B cell (primary cell): ENCODE data around the gene SPECC1L. TPM values are rescaled to one million over a fixed set of nuclear protein-coding genes. Genes with fewer than 3 reads are reported as not detected.

Source experiments
- ATAC-seq: fragments of 200-7000 bp; cut with Tn5 transposase; one replicate; pipeline ENCODE4 v1.10.0; 2021; ENCODE audit warnings: low read depth, mild to moderate bottlenecking, moderate number of reproducible peaks, moderate library complexity
- CTCF ChIA-PET: fragments of 350-600 bp; sonication (Branson Sonifier 250); formaldehyde crosslinking; loops from one replicate; lab custom pipeline; 2021; ENCODE audit warnings: antibody characterized with exemption, inconsistent platforms; lab: Charles Lee
- POLR2A ChIA-PET: fragments of 350-600 bp; sonication (Branson Sonifier 250); formaldehyde crosslinking; loops from one replicate; lab custom pipeline; 2021; ENCODE audit warnings: antibody characterized with exemption; lab: Charles Lee
- DNase-seq: peaks from one replicate; pipeline ENCODE4 v3.0.0; 2013
- H2AFZ ChIP-seq: 2 replicates; pipeline ENCODE4 v1.6.1; 2012; ENCODE audit warnings: mild to moderate bottlenecking, low read depth, low read length; ENCODE audit not compliant: insufficient read depth, poor library complexity, severe bottlenecking
- H3K27ac ChIP-seq, 2 donors: 1 replicate in 1 of 2; 2 replicates in 1 of 2; pipeline ENCODE4 v1.5.1; 2012 to 2013; ENCODE audit warnings: low read length in 2 of 2, mild to moderate bottlenecking in 2 of 2, moderate library complexity in 1 of 2
- H3K27me3 ChIP-seq, 4 experiments: fragments of 200-600 bp in 1 of 4; sonication (generic) in 1 of 4; replicated peaks in 1 of 4; 1 replicate in 2 of 4; 2 replicates in 2 of 4; pipeline versions ENCODE4 v1.6.1 to v1.7.0; 2013 to 2016; ENCODE audit warnings: low read length in 3 of 4, mild to moderate bottlenecking in 2 of 4, mixed read lengths in 1 of 4, moderate library complexity in 1 of 4; ENCODE audit not compliant: insufficient read depth in 4 of 4, control insufficient read depth in 3 of 4; ENCODE audit errors: control extremely low read depth in 1 of 4
- H3K36me3 ChIP-seq, 2 experiments: replicated peaks in 1 of 2; 1 replicate in 1 of 2; 2 replicates in 1 of 2; pipeline versions ENCODE4 v1.6.1 to v1.7.1; 2013; ENCODE audit warnings: low read length in 1 of 2; ENCODE audit not compliant: insufficient read depth in 2 of 2, control insufficient read depth in 1 of 2; ENCODE audit errors: control extremely low read depth in 1 of 2, extremely low read depth in 1 of 2
- H3K4me1 ChIP-seq, 2 donors: fragments of 200-600 bp in 1 of 2; sonication (generic) in 1 of 2; 1 replicate in 1 of 2; 2 replicates in 1 of 2; pipeline versions ENCODE4 v1.5.1 to v1.6.1; 2013 to 2017; ENCODE audit warnings: low read length in 2 of 2; ENCODE audit not compliant: control insufficient read depth in 2 of 2, insufficient read depth in 2 of 2
- H3K4me2 ChIP-seq: replicated peaks from 2 replicates; pipeline ENCODE3; 2012; ENCODE audit warnings: mild to moderate bottlenecking, low read depth, low read length; ENCODE audit not compliant: poor library complexity, severe bottlenecking
- H3K4me3 ChIP-seq, 5 experiments: fragments of 200-600 bp in 1 of 5; sonication (generic) in 1 of 5; 1 replicate in 3 of 5; 2 replicates in 2 of 5; pipeline versions ENCODE4 v1.5.1 to v1.7.0; 2011 to 2016; ENCODE audit warnings: low read length in 4 of 5, mild to moderate bottlenecking in 4 of 5, low read depth in 2 of 5, control low read depth in 1 of 5, moderate library complexity in 1 of 5; ENCODE audit not compliant: insufficient read depth in 1 of 5; ENCODE audit errors: control extremely low read depth in 1 of 5, extremely low read depth in 1 of 5
- H3K79me2 ChIP-seq: fragments of 200-600 bp; sonication (generic); one replicate; pipeline ENCODE4 v1.6.0; 2016; ENCODE audit warnings: low read length; ENCODE audit not compliant: control insufficient read depth, insufficient read depth
- H3K9ac ChIP-seq: fragments of 200-600 bp; sonication (generic); 2 replicates; pipeline ENCODE4 v1.6.1; 2017; ENCODE audit warnings: mild to moderate bottlenecking, low read length, moderate library complexity
- H3K9me3 ChIP-seq, 3 donors: one replicate each; pipeline versions ENCODE4 v1.6.1 to v1.7.1; 2013; ENCODE audit warnings: low read length in 2 of 3; ENCODE audit not compliant: control insufficient read depth in 2 of 3, insufficient read depth in 1 of 3; ENCODE audit errors: control extremely low read depth in 1 of 3
- H4K20me1 ChIP-seq: 2 replicates; pipeline ENCODE4 v1.6.0; 2012; ENCODE audit warnings: mild to moderate bottlenecking, low read length; ENCODE audit not compliant: insufficient read depth, control insufficient read depth, poor library complexity, severe bottlenecking
- H3K27ac Mint-ChIP-seq: one replicate; pipeline ENCODE4 v1.8.0; 2021; ENCODE audit warnings: mixed read lengths
- H3K27me3 Mint-ChIP-seq: one replicate; pipeline ENCODE4 v1.8.0; 2021; ENCODE audit warnings: mixed read lengths
- H3K4me1 Mint-ChIP-seq: one replicate; pipeline ENCODE4 v1.8.0; 2021; ENCODE audit warnings: mixed read lengths
- H3K4me3 Mint-ChIP-seq: one replicate; pipeline ENCODE4 v1.8.0; 2021; ENCODE audit warnings: mixed read lengths
- H3K9me3 Mint-ChIP-seq: one replicate; pipeline ENCODE4 v1.8.0; 2022; ENCODE audit warnings: mixed read lengths; ENCODE audit not compliant: insufficient read depth
- EZH2 ChIP-seq: IDR thresholded peaks from 2 replicates; pipeline ENCODE4 v1.6.1; 2012; ENCODE audit warnings: borderline replicate concordance, low read depth, mild to moderate bottlenecking, moderate library complexity, low read length; ENCODE audit not compliant: insufficient read depth, poor library complexity, severe bottlenecking
- WGBS: methylation state at CpG from one replicate; pipeline ENCODE4 v1.1.5; 2013; ENCODE audit warnings: missing lambda C conversion rate; ENCODE audit not compliant: insufficient coverage; 5-methylcytosine and 5-hydroxymethylcytosine counted together
- intact Hi-C: fragments of 100-400 bp; cut with micrococcal nuclease; formaldehyde crosslinking; loops from one replicate; pipeline ENCODE4 v1.10.0; 2022
- polyA plus RNA-seq: library from polyadenylated mRNA; depleted of rRNA; stranded (reverse); fragments of >200 nt; gene quantifications from 2 replicates; pipeline ENCODE4 v1.2.3, GENCODE V29; 2012
- total RNA-seq, 2 donors: library from RNA; stranded (reverse); fragments of 120-200 nt in 1 of 2; gene quantifications; 1 replicate in 1 of 2; 2 replicates in 1 of 2; pipeline versions ENCODE4 v1.2.3 to v1.2.4, GENCODE V29; 2013 to 2022
- TF ChIP-seq, protein P1 (sequence below): fragments of 200-600 bp; IDR thresholded peaks from one replicate; pipeline ENCODE4 v1.8.0; 2022; ENCODE audit warnings: antibody characterized with exemption, mild to moderate bottlenecking

The SPECC1L gene
- total and polyA plus RNA-seq, 2 donors (not counting 1 experiment from before 2014, with no cell fraction given) = 14.4 to 85.3 TPM

DNA sequence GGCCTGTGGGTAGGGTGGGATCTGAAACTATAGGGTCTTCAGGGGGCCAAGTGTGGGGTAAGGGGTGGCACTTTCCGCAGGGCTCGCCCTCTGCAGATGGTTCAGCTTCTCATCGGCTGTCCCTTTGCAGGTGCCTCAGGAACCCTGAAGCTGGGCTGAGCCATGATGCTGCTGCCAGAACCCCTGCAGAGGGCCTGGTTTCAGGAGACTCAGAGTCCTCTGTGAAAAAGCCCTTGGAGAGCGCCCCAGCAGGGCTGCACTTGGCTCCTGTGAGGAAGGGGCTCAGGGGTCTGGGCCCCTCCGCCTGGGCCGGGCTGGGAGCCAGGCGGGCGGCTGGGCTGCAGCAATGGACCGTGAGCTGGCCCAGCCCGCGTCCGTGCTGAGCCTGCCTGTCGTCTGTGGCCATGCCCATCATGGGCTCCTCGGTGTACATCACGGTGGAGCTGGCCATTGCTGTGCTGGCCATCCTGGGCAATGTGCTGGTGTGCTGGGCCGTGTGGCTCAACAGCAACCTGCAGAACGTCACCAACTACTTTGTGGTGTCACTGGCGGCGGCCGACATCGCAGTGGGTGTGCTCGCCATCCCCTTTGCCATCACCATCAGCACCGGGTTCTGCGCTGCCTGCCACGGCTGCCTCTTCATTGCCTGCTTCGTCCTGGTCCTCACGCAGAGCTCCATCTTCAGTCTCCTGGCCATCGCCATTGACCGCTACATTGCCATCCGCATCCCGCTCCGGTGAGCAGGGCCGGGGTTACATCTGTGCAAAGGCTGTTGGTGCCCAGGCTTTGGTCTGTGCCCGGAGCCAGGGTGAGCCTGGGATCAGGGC lies 162.6 kb downstream of the SPECC1L start:
- peak overlapping the region; percentile 80 for H3K4me3 Mint-ChIP-seq
- Histone ChIP-seq H3K4me2 (peak overlapping the region; percentile 78), H3K9ac (peak overlapping the region; percentile 55), H3K27me3 (no peaks in the 10 kb centered on the region), H3K4me3 (peak overlapping the region in 1 of 5 experiments; percentile 27), H3K9me3 (no peaks in the 10 kb centered on the region), H4K20me1 (peaks cover under 1% of the 10 kb centered on the region), H3K4me1 (peaks cover 98 to 100% of the 10 kb centered on the region in 2 donors), H3K36me3 (peaks cover 0 to 16% of the 10 kb centered on the region in 2 experiments), H3K79me2 (peaks cover 79% of the 10 kb centered on the region), H2AFZ (no peak overlapping the region), H3K27ac (peak overlapping the region; percentile 98 to 99)
- no peak for DNase-seq
- peaks cover 97% of the 10 kb centered on the region for H3K4me1 Mint-ChIP-seq
- TF ChIP-seq, protein P1, sequence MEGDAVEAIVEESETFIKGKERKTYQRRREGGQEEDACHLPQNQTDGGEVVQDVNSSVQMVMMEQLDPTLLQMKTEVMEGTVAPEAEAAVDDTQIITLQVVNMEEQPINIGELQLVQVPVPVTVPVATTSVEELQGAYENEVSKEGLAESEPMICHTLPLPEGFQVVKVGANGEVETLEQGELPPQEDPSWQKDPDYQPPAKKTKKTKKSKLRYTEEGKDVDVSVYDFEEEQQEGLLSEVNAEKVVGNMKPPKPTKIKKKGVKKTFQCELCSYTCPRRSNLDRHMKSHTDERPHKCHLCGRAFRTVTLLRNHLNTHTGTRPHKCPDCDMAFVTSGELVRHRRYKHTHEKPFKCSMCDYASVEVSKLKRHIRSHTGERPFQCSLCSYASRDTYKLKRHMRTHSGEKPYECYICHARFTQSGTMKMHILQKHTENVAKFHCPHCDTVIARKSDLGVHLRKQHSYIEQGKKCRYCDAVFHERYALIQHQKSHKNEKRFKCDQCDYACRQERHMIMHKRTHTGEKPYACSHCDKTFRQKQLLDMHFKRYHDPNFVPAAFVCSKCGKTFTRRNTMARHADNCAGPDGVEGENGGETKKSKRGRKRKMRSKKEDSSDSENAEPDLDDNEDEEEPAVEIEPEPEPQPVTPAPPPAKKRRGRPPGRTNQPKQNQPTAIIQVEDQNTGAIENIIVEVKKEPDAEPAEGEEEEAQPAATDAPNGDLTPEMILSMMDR = no peak
- no peak for TF ChIP-seq EZH2
- 87% methylated on average over 34 of the region's 34 CpGs for WGBS
- CTCF ChIA-PET = interaction anchor here (0.7 to 8.3 kb wide), 5 partner anchors 9 to 74 kb away, joined by 3 to 147 read pairs (median 6); partner anchors contain the start of gene ADORA2A
- intact Hi-C loops = loop anchor here (10.0 kb wide), 2 partner anchors 598 to 1132 kb away; partner anchors contain the start of genes DERL3 and GRK3
- no peaks in the 10 kb centered on the region for H3K27me3 Mint-ChIP-seq
- ATAC-seq = no peak
- no peaks in the 10 kb centered on the region for H3K9me3 Mint-ChIP-seq
- POLR2A ChIA-PET = interaction anchor here (0.6 to 1.6 kb wide), 3 partner anchors 9 to 122 kb away, joined by 3 to 6 read pairs (median 3); partner anchors contain the start of gene GUCD1
- peak overlapping the region; percentile 97 for H3K27ac Mint-ChIP-seq
